ENCODE measurements around the gene THRA. TPM values are rescaled to one million over a fixed set of nuclear protein-coding genes. Genes with fewer than 3 reads are reported as not detected.

Gene THRA
- total RNA-seq, 1 donor from 2014 or later = 31.9 TPM

- no peak overlapping the region for H3K4me3 Mint-ChIP-seq (ENCODE audit: unreplicated experiment)
- no peak for DNase-seq (ENCODE audit: low spot score)
- peaks cover 11% of the 10 kb centered on the region for H3K36me3 Mint-ChIP-seq (ENCODE audit: low read depth)
- no peaks in the 10 kb centered on the region for H3K27me3 Mint-ChIP-seq (ENCODE audit: low read depth)
- H3K27ac Mint-ChIP-seq (ENCODE audit: unreplicated experiment) = peak overlapping the region; percentile 87
- H3K9me3 Mint-ChIP-seq (ENCODE audit: low read depth) = no peaks in the 10 kb centered on the region
- peaks cover 11% of the 10 kb centered on the region for H3K4me1 Mint-ChIP-seq (ENCODE audit: low read depth)
- TF ChIP-seq, protein P1, sequence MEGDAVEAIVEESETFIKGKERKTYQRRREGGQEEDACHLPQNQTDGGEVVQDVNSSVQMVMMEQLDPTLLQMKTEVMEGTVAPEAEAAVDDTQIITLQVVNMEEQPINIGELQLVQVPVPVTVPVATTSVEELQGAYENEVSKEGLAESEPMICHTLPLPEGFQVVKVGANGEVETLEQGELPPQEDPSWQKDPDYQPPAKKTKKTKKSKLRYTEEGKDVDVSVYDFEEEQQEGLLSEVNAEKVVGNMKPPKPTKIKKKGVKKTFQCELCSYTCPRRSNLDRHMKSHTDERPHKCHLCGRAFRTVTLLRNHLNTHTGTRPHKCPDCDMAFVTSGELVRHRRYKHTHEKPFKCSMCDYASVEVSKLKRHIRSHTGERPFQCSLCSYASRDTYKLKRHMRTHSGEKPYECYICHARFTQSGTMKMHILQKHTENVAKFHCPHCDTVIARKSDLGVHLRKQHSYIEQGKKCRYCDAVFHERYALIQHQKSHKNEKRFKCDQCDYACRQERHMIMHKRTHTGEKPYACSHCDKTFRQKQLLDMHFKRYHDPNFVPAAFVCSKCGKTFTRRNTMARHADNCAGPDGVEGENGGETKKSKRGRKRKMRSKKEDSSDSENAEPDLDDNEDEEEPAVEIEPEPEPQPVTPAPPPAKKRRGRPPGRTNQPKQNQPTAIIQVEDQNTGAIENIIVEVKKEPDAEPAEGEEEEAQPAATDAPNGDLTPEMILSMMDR (IDR thresholded peaks at IDR 0.05) = peak; percentile 85
Measured at GRCh38 chr17:40038882-40039513, 23.8 kb upstream of the THRA start.

DNA sequence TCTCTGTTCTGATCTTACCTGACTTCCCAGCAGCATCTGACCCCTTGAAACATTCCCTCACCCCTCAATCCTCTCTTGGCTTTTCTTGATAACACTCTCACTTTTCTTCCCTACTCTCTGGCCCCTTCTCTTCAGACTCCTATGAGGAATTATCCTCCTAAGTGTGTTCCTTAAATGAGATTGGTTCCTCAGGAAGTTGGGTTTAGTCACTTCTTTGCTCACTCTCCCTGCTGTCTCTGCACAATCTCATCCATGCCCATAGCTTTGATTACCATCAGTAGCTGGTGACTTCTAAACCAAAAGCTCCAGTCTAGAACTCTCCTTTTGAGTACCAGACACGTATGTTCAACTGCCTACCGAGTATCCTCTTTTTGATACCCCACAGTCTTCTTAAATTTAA lies 21.6 kb upstream of the THRA start:
- Mint-ChIP-seq H3K27ac (ENCODE audit: unreplicated experiment) (no peak overlapping the region), H3K4me3 (ENCODE audit: unreplicated experiment) (no peak overlapping the region), H3K36me3 (ENCODE audit: low read depth) (peaks cover 6% of the 10 kb centered on the region), H3K27me3 (ENCODE audit: low read depth) (no peaks in the 10 kb centered on the region), H3K4me1 (ENCODE audit: low read depth) (peaks cover 11% of the 10 kb centered on the region), H3K9me3 (ENCODE audit: low read depth) (no peaks in the 10 kb centered on the region)
- no peak for DNase-seq (ENCODE audit: low spot score)
- TF ChIP-seq, protein P1 (IDR thresholded peaks at IDR 0.05) = no peak

DNA sequence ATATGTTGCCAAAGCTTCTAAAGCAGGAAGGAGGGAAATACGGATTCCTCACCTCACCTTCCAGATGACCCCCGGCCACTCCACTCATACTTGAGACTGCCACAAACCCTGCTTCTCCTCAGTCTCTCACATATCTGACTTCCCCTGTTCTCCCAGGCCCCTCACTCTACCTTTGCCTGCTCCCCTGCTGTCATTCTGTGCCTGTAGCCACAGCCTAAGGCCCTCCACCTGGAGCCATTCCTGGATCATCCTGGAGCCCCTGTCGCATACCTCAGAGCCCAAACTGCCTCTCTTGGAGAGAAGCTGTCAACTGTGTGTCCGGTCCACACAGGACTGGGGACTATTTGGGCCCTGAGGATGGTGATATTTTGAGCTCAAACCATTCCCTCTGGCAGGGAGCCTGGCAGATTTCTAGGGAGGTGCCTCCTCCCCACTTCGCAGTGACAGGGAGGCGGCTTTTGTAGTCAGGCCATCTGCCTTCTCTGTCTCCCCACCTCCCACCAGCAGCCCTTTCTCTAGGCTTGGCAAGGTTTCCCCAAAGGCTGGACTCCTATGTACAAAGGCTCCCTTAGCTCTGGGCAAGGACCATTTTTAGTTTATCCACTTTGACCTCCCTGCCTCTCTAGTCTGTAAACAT lies 6.3 kb upstream of the THRA start:
- H3K36me3 Mint-ChIP-seq (ENCODE audit: low read depth) = peaks cover 1% of the 10 kb centered on the region
- TF ChIP-seq, protein P1 (IDR thresholded peaks at IDR 0.05) = no peak
- no peaks in the 10 kb centered on the region for H3K9me3 Mint-ChIP-seq (ENCODE audit: low read depth)
- H3K4me3 Mint-ChIP-seq (ENCODE audit: unreplicated experiment) = no peak overlapping the region
- no peak for DNase-seq (ENCODE audit: low spot score)
- H3K27me3 Mint-ChIP-seq (ENCODE audit: low read depth) = no peaks in the 10 kb centered on the region
- H3K4me1 Mint-ChIP-seq (ENCODE audit: low read depth) = peaks cover 17% of the 10 kb centered on the region
- no peak overlapping the region for H3K27ac Mint-ChIP-seq (ENCODE audit: unreplicated experiment)

- TF ChIP-seq, protein P1 (IDR thresholded peaks at IDR 0.05) = no peak
- DNase-seq (ENCODE audit: low spot score) = no peak
- peaks cover 24% of the 10 kb centered on the region for H3K4me1 Mint-ChIP-seq (ENCODE audit: low read depth)
Measured at GRCh38 chr17:40058186-40058784, 4.5 kb upstream of the THRA start.

DNA sequence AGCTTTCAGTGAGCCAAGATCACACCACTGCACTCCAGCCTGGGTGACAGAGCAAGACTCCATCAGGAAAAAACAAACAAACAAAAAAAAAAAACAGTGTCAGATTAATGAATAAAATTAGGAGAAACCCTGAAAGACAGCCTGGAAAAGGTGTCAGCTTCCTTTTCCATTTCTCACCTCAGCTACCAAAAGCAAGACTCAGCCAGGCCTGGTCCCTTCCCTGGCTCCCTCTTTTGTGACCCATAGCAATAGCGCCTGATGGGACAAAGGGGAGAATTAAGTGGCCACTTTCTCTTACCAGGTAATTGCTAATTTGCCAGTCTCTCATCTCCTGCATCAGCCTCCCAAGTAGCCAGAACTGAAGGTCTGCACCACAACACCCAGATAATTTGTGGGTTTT lies 3.9 kb upstream of the THRA start:
- Mint-ChIP-seq H3K4me3 (ENCODE audit: unreplicated experiment) (no peak overlapping the region), H3K9me3 (ENCODE audit: low read depth) (no peaks in the 10 kb centered on the region), H3K4me1 (ENCODE audit: low read depth) (peaks cover 26% of the 10 kb centered on the region), H3K36me3 (ENCODE audit: low read depth) (peaks cover 1% of the 10 kb centered on the region), H3K27me3 (ENCODE audit: low read depth) (no peaks in the 10 kb centered on the region), H3K27ac (ENCODE audit: unreplicated experiment) (no peak overlapping the region)
- DNase-seq (ENCODE audit: low spot score) = no peak
- TF ChIP-seq, protein P1 (IDR thresholded peaks at IDR 0.05) = no peak

More at GRCh38 chr17:40058186-40058784, 4.5 kb upstream of the THRA start:
- Mint-ChIP-seq H3K9me3 (ENCODE audit: low read depth) (no peaks in the 10 kb centered on the region), H3K36me3 (ENCODE audit: low read depth) (peaks cover 1% of the 10 kb centered on the region), H3K27me3 (ENCODE audit: low read depth) (no peaks in the 10 kb centered on the region), H3K4me3 (ENCODE audit: unreplicated experiment) (no peak overlapping the region), H3K27ac (ENCODE audit: unreplicated experiment) (peak overlapping the region; percentile 45)
